Endodermal cell (in vitro differentiated cells): ENCODE measurements around the gene DTX3. TPM values are rescaled to one million over a fixed set of nuclear protein-coding genes. Genes with fewer than 3 reads are reported as not detected.
"Not testable (repeated sequence)": the region's sequence is repeated elsewhere in the genome, so short reads cannot be mapped to it uniquely, and the experiment has no call there.

ENCODE experiments used
- DNase-seq: peaks from one replicate; pipeline ENCODE4 v3.0.0-alpha.2; 2017
- H3K27ac ChIP-seq: 2 replicates; pipeline ENCODE4 v1.5.1; 2013; ENCODE audit warnings: mild to moderate bottlenecking, low read depth, low read length, moderate library complexity
- H3K27me3 ChIP-seq: 2 replicates; pipeline ENCODE4 v1.6.1; 2013; ENCODE audit warnings: mild to moderate bottlenecking, low read length, moderate library complexity; ENCODE audit not compliant: insufficient read depth, control insufficient read depth, poor library complexity, severe bottlenecking
- H3K36me3 ChIP-seq: 2 replicates; pipeline ENCODE4 v1.7.0; 2013; ENCODE audit warnings: mild to moderate bottlenecking, low read length, moderate library complexity; ENCODE audit not compliant: control insufficient read depth, insufficient read depth
- H3K4me1 ChIP-seq: one replicate; pipeline ENCODE4 v1.7.0; 2013; ENCODE audit warnings: low read length; ENCODE audit not compliant: control insufficient read depth, insufficient read depth
- H3K4me3 ChIP-seq: 2 replicates; pipeline ENCODE4 v1.5.1; 2013; ENCODE audit warnings: mild to moderate bottlenecking, low read length, moderate library complexity
- H3K9ac ChIP-seq: 2 replicates; pipeline ENCODE4 v1.6.1; 2013; ENCODE audit warnings: mild to moderate bottlenecking, low read length, moderate library complexity; ENCODE audit not compliant: poor library complexity, severe bottlenecking; ENCODE audit errors: extremely low read depth
- H3K9me3 ChIP-seq: 2 replicates; pipeline ENCODE4 v1.6.1; 2013; ENCODE audit warnings: mild to moderate bottlenecking, low read length, moderate library complexity; ENCODE audit not compliant: control insufficient read depth
- H3K27ac Mint-ChIP-seq: 2 replicates; pipeline ENCODE4 v1.8.0; 2020; ENCODE audit warnings: mixed read lengths
- H3K27me3 Mint-ChIP-seq: 2 replicates; pipeline ENCODE4 v1.8.0; 2021; ENCODE audit warnings: mild to moderate bottlenecking, mixed read lengths; ENCODE audit not compliant: insufficient read depth
- H3K36me3 Mint-ChIP-seq: 2 replicates; pipeline ENCODE4 v1.8.0; 2020; ENCODE audit warnings: low read depth, mixed read lengths
- H3K4me1 Mint-ChIP-seq: 2 replicates; pipeline ENCODE4 v1.8.0; 2020; ENCODE audit warnings: mixed read lengths
- H3K4me3 Mint-ChIP-seq: 2 replicates; pipeline ENCODE4 v1.8.0; 2020; ENCODE audit warnings: mild to moderate bottlenecking, moderate library complexity, mixed read lengths
- H3K9me3 Mint-ChIP-seq: 2 replicates; pipeline ENCODE4 v1.8.0; 2020; ENCODE audit warnings: mild to moderate bottlenecking, mixed read lengths
- CTCF ChIP-seq: fragments of 200-600 bp; sonication (generic); conservative IDR thresholded peaks from 2 replicates; pipeline ENCODE4 v1.5.0; 2021; ENCODE audit warnings: antibody characterized with exemption, mild to moderate bottlenecking
- WGBS, 2 experiments: methylation state at CpG; one replicate each; pipeline versions ENCODE4 v1.1.5 to v1.1.7; 2013; ENCODE audit warnings: missing lambda C conversion rate in 2 of 2, mixed read lengths in 1 of 2; ENCODE audit not compliant: insufficient coverage in 1 of 2, insufficient read length in 1 of 2; 5-methylcytosine and 5-hydroxymethylcytosine counted together
- total RNA-seq, 2 donors: library from RNA; stranded (reverse); fragmentation: NEBNext Ultra II Directional in 1 of 2; extraction: Animal tissue kit (Norgen Biotek cat#: 25700) in 1 of 2; gene quantifications; 2 replicates in 1 of 2; 3 replicates in 1 of 2; pipeline ENCODE4 v1.2.1, GENCODE V29; 2021

Gene DTX3
- total RNA-seq, 2 donors from 2014 or later, result 59.6 to 62.6 TPM

GRCh38 chr12:57568838-57569237 lies 35.8 kb upstream of the DTX3 start:
- H3K9ac ChIP-seq, result no peak overlapping the region
- no peaks in the 10 kb centered on the region for H3K36me3 ChIP-seq
- H3K4me1 Mint-ChIP-seq, result no peaks in the 10 kb centered on the region
- H3K9me3 ChIP-seq, result no peaks in the 10 kb centered on the region
- no peaks in the 10 kb centered on the region for H3K27me3 ChIP-seq
- no peak overlapping the region for H3K27ac ChIP-seq
- H3K4me3 ChIP-seq, result no peak overlapping the region
- H3K36me3 Mint-ChIP-seq, result peaks cover 23% of the 10 kb centered on the region
- H3K27me3 Mint-ChIP-seq, result no peaks in the 10 kb centered on the region
- H3K4me1 ChIP-seq, result no peaks in the 10 kb centered on the region
- H3K4me3 Mint-ChIP-seq, result no peak overlapping the region
- no peak for DNase-seq
- no peak for TF ChIP-seq CTCF
- H3K27ac Mint-ChIP-seq, result no peak overlapping the region
- WGBS, 2 experiments, result 91 to 92% methylated on average over 2 to 6 of the region's 6 CpGs
- no peaks in the 10 kb centered on the region for H3K9me3 Mint-ChIP-seq

DNA sequence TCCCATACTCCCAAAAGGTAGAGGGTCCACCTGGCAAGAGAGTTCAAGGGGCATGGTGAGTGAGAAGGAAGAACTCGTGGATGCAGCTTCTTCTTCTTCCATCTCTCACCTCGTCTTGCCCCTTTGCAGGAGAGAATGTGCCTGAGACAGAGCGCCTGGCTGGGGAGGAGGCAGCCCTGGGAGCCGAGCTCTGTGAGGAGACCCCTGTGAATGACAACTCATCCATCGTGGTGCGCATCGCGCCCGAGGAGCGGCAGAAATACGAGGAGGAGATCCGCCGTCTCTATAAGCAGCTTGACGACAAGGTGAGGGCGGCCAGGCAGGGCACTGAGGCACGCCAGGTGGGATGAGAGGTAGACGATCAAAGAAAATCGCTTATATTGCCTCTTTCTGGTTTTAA lies 34.8 kb upstream of the DTX3 start:
- H3K9me3 ChIP-seq, result no peaks in the 10 kb centered on the region
- H3K36me3 Mint-ChIP-seq, result peaks cover 24% of the 10 kb centered on the region
- H3K9me3 Mint-ChIP-seq, result no peaks in the 10 kb centered on the region
- no peak overlapping the region for H3K9ac ChIP-seq
- no peak overlapping the region for H3K27ac Mint-ChIP-seq
- no peaks in the 10 kb centered on the region for H3K27me3 ChIP-seq
- no peaks in the 10 kb centered on the region for H3K36me3 ChIP-seq
- no peaks in the 10 kb centered on the region for H3K27me3 Mint-ChIP-seq
- 92 to 95% methylated on average over 16 to 18 of the region's 18 CpGs for WGBS, 2 experiments
- TF ChIP-seq CTCF, result no peak
- H3K4me1 Mint-ChIP-seq, result no peaks in the 10 kb centered on the region
- peak; percentile 40 for DNase-seq
- no peaks in the 10 kb centered on the region for H3K4me1 ChIP-seq
- H3K4me3 Mint-ChIP-seq, result no peak overlapping the region
- no peak overlapping the region for H3K4me3 ChIP-seq
- no peak overlapping the region for H3K27ac ChIP-seq

DNA sequence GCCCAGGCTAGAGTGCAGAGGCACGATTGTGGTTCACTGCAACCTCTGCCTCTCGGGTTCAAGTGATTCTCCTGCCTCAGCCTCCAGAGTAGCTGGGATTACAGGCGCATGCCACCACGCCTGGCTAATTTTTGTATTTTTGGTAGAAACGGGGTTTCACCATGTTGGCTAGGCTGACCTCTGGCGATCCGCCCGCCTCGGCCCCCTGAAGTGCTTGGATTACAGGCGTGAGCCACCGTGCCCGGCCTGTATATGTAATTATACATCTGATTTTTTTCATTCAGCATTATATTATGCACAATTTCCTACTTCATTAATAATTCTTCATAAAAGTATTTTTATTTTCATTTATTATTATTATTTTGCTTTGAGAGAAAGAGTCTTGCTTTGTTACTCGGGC lies 34.2 kb upstream of the DTX3 start:
- not testable (repeated sequence) for H3K4me1 ChIP-seq, H3K4me1 Mint-ChIP-seq, DNase-seq, H3K4me3 ChIP-seq, H3K27ac Mint-ChIP-seq, H3K9ac ChIP-seq, H3K27ac ChIP-seq, H3K4me3 Mint-ChIP-seq, H3K9me3 ChIP-seq, H3K27me3 Mint-ChIP-seq, H3K27me3 ChIP-seq, H3K9me3 Mint-ChIP-seq, H3K36me3 ChIP-seq
- peaks cover 30% of the 10 kb centered on the region for H3K36me3 Mint-ChIP-seq
- WGBS, 2 experiments, result 66 to 83% methylated on average over 4 to 12 of the region's 13 CpGs
